Mesenteric fat pad (tissue), 1 donor: ENCODE measurements around the gene NFKB2. TPM values are rescaled to one million over a fixed set of nuclear protein-coding genes. Genes with fewer than 3 reads are reported as not detected.
A peak's percentile ranks its signal among the peaks of the same experiment; 100 is the strongest.

ENCODE experiments used
- DNase-seq: peaks from one replicate; pipeline ENCODE4 v3.0.0-alpha.2; 2020; ENCODE audit warnings: low spot score
- long read RNA-seq: library from polyadenylated mRNA; unstranded; transcript quantifications from one replicate; pipeline ENCODE4 v2.0.0, GENCODE V29; 2020
- total RNA-seq: library from RNA; stranded (reverse); fragmentation: NEBNext Ultra II Directional; extraction: Animal tissue kit (Norgen Biotek cat#: 25700); gene quantifications from one replicate; pipeline ENCODE4 v1.2.1, GENCODE V29; 2021
- donor health status: DM: yes; HTN: yes; CAD: no.

NFKB2 gene
- total RNA-seq: 43.0 TPM
- long read RNA-seq, partial matches to known transcripts: 9 of 11 reads
- long read RNA-seq, other reads (novel, unspliced or antisense): 2 of 11 reads

- DNase-seq: peak; percentile 95
Measured at GRCh38 chr10:102395400-102396316, at the start of gene NFKB2. Gene NFKB2 (plus strand): TSS chr10:102395705. CDS start chr10:102395960, 255 bp downstream.

GRCh38 chr10:102347236-102347828 is 48.2 kb upstream of the NFKB2 start:
- DNase-seq: no peak

GRCh38 chr10:102352066-102352715 is 43.3 kb upstream of the NFKB2 start:
- DNase-seq: no peak

- no peak for DNase-seq
Measured at GRCh38 chr10:102354451-102354850, 41.1 kb upstream of the NFKB2 start.

GRCh38 chr10:102358712-102359382 is 36.7 kb upstream of the NFKB2 start:
- no peak for DNase-seq

GRCh38 chr10:102367441-102367840 is 28.1 kb upstream of the NFKB2 start:
- no peak for DNase-seq

GRCh38 chr10:102368077-102368476 is 27.4 kb upstream of the NFKB2 start:
- no peak for DNase-seq

GRCh38 chr10:102371295-102371694 is 24.2 kb upstream of the NFKB2 start:
- no peak for DNase-seq

- no peak for DNase-seq
Measured at GRCh38 chr10:102375250-102375649, 20.3 kb upstream of the NFKB2 start.

- DNase-seq: no peak
Measured at GRCh38 chr10:102375867-102376266, 19.6 kb upstream of the NFKB2 start.

- DNase-seq: no peak
Measured at GRCh38 chr10:102376901-102377300, 18.6 kb upstream of the NFKB2 start.

- no peak for DNase-seq
Measured at GRCh38 chr10:102379383-102379782, 16.1 kb upstream of the NFKB2 start.

- no peak for DNase-seq
Measured at GRCh38 chr10:102381983-102382382, 13.5 kb upstream of the NFKB2 start.

GRCh38 chr10:102382871-102383270 is 12.6 kb upstream of the NFKB2 start:
- DNase-seq: no peak

GRCh38 chr10:102384053-102384452 is 11.5 kb upstream of the NFKB2 start:
- DNase-seq: no peak

GRCh38 chr10:102384606-102385429 is 10.7 kb upstream of the NFKB2 start:
- DNase-seq: no peak

- DNase-seq: no peak
Measured at GRCh38 chr10:102389894-102390293, 5.6 kb upstream of the NFKB2 start.

GRCh38 chr10:102392306-102392705 is 3.2 kb upstream of the NFKB2 start:
- no peak for DNase-seq

- DNase-seq: no peak
Measured at GRCh38 chr10:102393411-102394078, 2.0 kb upstream of the NFKB2 start.
